SK-N-SH (cell line): ENCODE data around the gene URM1. TPM values are rescaled to one million over a fixed set of nuclear protein-coding genes. Genes with fewer than 3 reads are reported as not detected.

Source experiments
- CTCF ChIA-PET: fragments of 300-600, 350-600 bp; formaldehyde crosslinking; extraction: SDS; loops from one replicate; lab custom pipeline; 2021; lab: Yijun Ruan, JAX
- POLR2A ChIA-PET: fragments of 350-600 bp; sonication (Branson Sonifier 250); formaldehyde crosslinking; extraction: SDS; loops from one replicate; lab custom pipeline; 2020; ENCODE audit warnings: antibody characterized with exemption, inconsistent platforms; lab: Yijun Ruan, JAX
- DNase-seq: peaks from one replicate; pipeline ENCODE4 v3.0.0; 2012
- H2AFZ ChIP-seq: fragments of 200-600 bp; sonication (generic); 2 replicates; pipeline ENCODE4 v1.8.1; 2016; ENCODE audit warnings: antibody characterized with exemption, mild to moderate bottlenecking, low read depth
- H3F3A ChIP-seq: fragments of 200-600 bp; sonication (generic); replicated peaks from 2 replicates; pipeline ENCODE3; 2016; ENCODE audit warnings: antibody characterized with exemption, mild to moderate bottlenecking; ENCODE audit not compliant: insufficient read depth
- H3K27ac ChIP-seq, 2 experiments: fragments of 200-500 bp in 1 of 2; fragments of 200-600 bp in 1 of 2; sonication (Bioruptor generic) in 1 of 2; sonication (generic), shearing (Covaris generic) in 1 of 2; 2 replicates each; pipeline versions ENCODE4 v1.5.1 to v1.6.1; 2014 to 2016; ENCODE audit warnings: low read depth in 2 of 2, inconsistent platforms in 1 of 2, low read length in 1 of 2, mild to moderate bottlenecking in 1 of 2, mixed read lengths in 1 of 2
- H3K27me3 ChIP-seq: fragments of 200-600 bp; sonication (generic), shearing (Covaris generic); 2 replicates; pipeline ENCODE4 v1.6.1; 2016; ENCODE audit warnings: mixed run types; ENCODE audit not compliant: insufficient read depth
- H3K36me3 ChIP-seq, 2 experiments: fragments of 200-500 bp in 1 of 2; fragments of 200-600 bp in 1 of 2; sonication (Bioruptor generic) in 1 of 2; sonication (generic) in 1 of 2; replicated peaks in 1 of 2; 2 replicates each; pipeline versions ENCODE3 to v1.5.1; 2014 to 2016; ENCODE audit warnings: low read length in 1 of 2, mild to moderate bottlenecking in 1 of 2; ENCODE audit not compliant: insufficient read depth in 2 of 2, control insufficient read depth in 1 of 2
- H3K4me1 ChIP-seq, 2 experiments: fragments of 200-500 bp in 1 of 2; fragments of 200-600 bp in 1 of 2; sonication (Bioruptor generic) in 1 of 2; sonication (generic), shearing (Covaris generic) in 1 of 2; 2 replicates each; pipeline versions ENCODE4 v1.5.1 to v1.6.1; 2014 to 2016; ENCODE audit warnings: low read depth in 1 of 2, low read length in 1 of 2, mixed run types in 1 of 2; ENCODE audit not compliant: insufficient read depth in 2 of 2, control insufficient read depth in 1 of 2
- H3K4me2 ChIP-seq: fragments of 200-600 bp; sonication (generic), shearing (Covaris generic); 2 replicates; pipeline ENCODE4 v1.6.1; 2017; ENCODE audit warnings: mixed run types
- H3K4me3 ChIP-seq, 2 experiments: fragments of 200-500 bp in 1 of 2; fragments of 200-600 bp in 1 of 2; sonication (Bioruptor generic) in 1 of 2; sonication (generic), shearing (Covaris generic) in 1 of 2; 2 replicates each; pipeline versions ENCODE4 v1.5.1 to v1.8.1; 2014 to 2016; ENCODE audit warnings: low read depth in 2 of 2, inconsistent platforms in 1 of 2, low read length in 1 of 2, mild to moderate bottlenecking in 1 of 2, mixed read lengths in 1 of 2, moderate library complexity in 1 of 2
- H3K79me2 ChIP-seq: fragments of 200-600 bp; sonication (generic); 2 replicates; pipeline ENCODE4 v1.8.1; 2017; ENCODE audit warnings: mild to moderate bottlenecking; ENCODE audit not compliant: insufficient read depth
- H3K9ac ChIP-seq: fragments of 200-600 bp; sonication (generic); 2 replicates; pipeline ENCODE4 v1.6.1; 2017; ENCODE audit warnings: mixed run types
- H3K9me2 ChIP-seq: fragments of 200-600 bp; sonication (generic); 2 replicates; pipeline ENCODE4 v1.6.1; 2017; ENCODE audit warnings: mixed run types
- H3K9me3 ChIP-seq: fragments of 200-600 bp; sonication (generic); 2 replicates; pipeline ENCODE4 v1.6.1; 2017; ENCODE audit warnings: mixed run types, mild to moderate bottlenecking, moderate library complexity
- H4K20me1 ChIP-seq: fragments of 200-600 bp; sonication (generic); 2 replicates; pipeline ENCODE4 v1.6.1; 2017; ENCODE audit warnings: mild to moderate bottlenecking, mixed run types; ENCODE audit not compliant: insufficient read depth
- CHD2 ChIP-seq: fragments of 150-350 bp; IDR thresholded peaks from 2 replicates; pipeline ENCODE4 v1.6.1; 2018; ENCODE audit warnings: low read length; ENCODE audit not compliant: partially characterized antibody
- ELF1 ChIP-seq: IDR thresholded peaks from 2 replicates; pipeline ENCODE4 v1.4.0; 2012
- EP300 ChIP-seq, 2 experiments: IDR thresholded peaks; 2 replicates each; pipeline versions ENCODE4 v1.4.0 to v1.6.1; 2012; ENCODE audit warnings: borderline replicate concordance in 1 of 2, low read depth in 1 of 2, low read length in 1 of 2
- EZH2phosphoT487 ChIP-seq: fragments of 200-600 bp; sonication (generic); IDR thresholded peaks from 2 replicates; pipeline ENCODE4 v1.6.1; 2017; ENCODE audit warnings: low read depth, mixed run types, mild to moderate bottlenecking, antibody characterized with exemption, moderate library complexity, borderline replicate concordance
- FOSL2 ChIP-seq: IDR thresholded peaks from 2 replicates; pipeline ENCODE4 v1.4.0; 2012; ENCODE audit warnings: low read depth, mild to moderate bottlenecking, moderate library complexity, borderline replicate concordance
- GABPA ChIP-seq: IDR thresholded peaks from 2 replicates; pipeline ENCODE4 v1.4.0; 2012; ENCODE audit warnings: low read depth, mild to moderate bottlenecking
- GATA2 ChIP-seq: sonication (generic); formaldehyde crosslinking; IDR thresholded peaks from 2 replicates; pipeline ENCODE4 v1.5.0; 2020; ENCODE audit warnings: mild to moderate bottlenecking, missing genetic modification reagents
- MEF2A ChIP-seq: IDR thresholded peaks from 2 replicates; pipeline ENCODE4 v1.4.0; 2012; ENCODE audit warnings: low read depth, borderline replicate concordance
- NFIC ChIP-seq: IDR thresholded peaks from 2 replicates; pipeline ENCODE4 v1.4.0; 2012; ENCODE audit warnings: borderline replicate concordance
- NRF1 ChIP-seq: IDR thresholded peaks from 2 replicates; pipeline ENCODE4 v1.6.1; 2012; ENCODE audit warnings: low read depth, mild to moderate bottlenecking, low read length
- POLR2AphosphoS5 ChIP-seq: IDR thresholded peaks from 2 replicates; pipeline ENCODE4 v1.6.1; 2012; ENCODE audit warnings: low read depth, low read length
- RCOR1 ChIP-seq: fragments of 150-350 bp; IDR thresholded peaks from 2 replicates; pipeline ENCODE4 v1.6.1; 2017; ENCODE audit warnings: antibody characterized with exemption, low read length
- RFX5 ChIP-seq: IDR thresholded peaks from 2 replicates; pipeline ENCODE4 v1.6.1; 2012; ENCODE audit warnings: mild to moderate bottlenecking, improper control_type of control experiment, low read length
- RXRA ChIP-seq: IDR thresholded peaks from 2 replicates; pipeline ENCODE4 v1.4.0; 2012; ENCODE audit warnings: low read depth, mild to moderate bottlenecking, borderline replicate concordance
- SMC3 ChIP-seq: IDR thresholded peaks from 2 replicates; pipeline ENCODE4 v1.6.1; 2012; ENCODE audit warnings: low read depth, low read length, improper control_type of control experiment
- TEAD4 ChIP-seq: IDR thresholded peaks from 2 replicates; pipeline ENCODE4 v1.4.0; 2012; ENCODE audit warnings: mild to moderate bottlenecking, borderline replicate concordance; ENCODE audit not compliant: insufficient read depth
- YY1 ChIP-seq: IDR thresholded peaks from 2 replicates; pipeline ENCODE4 v1.4.0; 2012; ENCODE audit warnings: low read depth, mild to moderate bottlenecking
- WGBS: methylation state at CpG from one replicate; pipeline ENCODE4 v1.1.6; 2017; ENCODE audit warnings: low lambda C conversion rate; 5-methylcytosine and 5-hydroxymethylcytosine counted together
- polyA plus RNA-seq, 3 experiments: library from polyadenylated mRNA; depleted of rRNA; stranded (reverse); fragments of >200 nt; gene quantifications; 2 replicates each; pipeline ENCODE4 v1.2.3, GENCODE V29; 2012
- TF ChIP-seq, protein P1 (sequence below): fragments of 150-350 bp; IDR thresholded peaks from 2 replicates; pipeline ENCODE4 v1.6.1; 2016; ENCODE audit warnings: mild to moderate bottlenecking, low read depth, low read length
- TF ChIP-seq, protein P2 (sequence below): IDR thresholded peaks from 2 replicates; pipeline ENCODE4 v1.4.0; 2012; ENCODE audit warnings: low read depth, borderline replicate concordance
- TF ChIP-seq, protein P3 (sequence below): IDR thresholded peaks from 2 replicates; pipeline ENCODE4; 2012
- TF ChIP-seq, protein P4 (sequence below): IDR thresholded peaks from 2 replicates; pipeline ENCODE4 v1.6.1; 2012; ENCODE audit warnings: mild to moderate bottlenecking, low read depth, low read length, moderate library complexity

Gene URM1
- polyA plus RNA-seq, 1 of the 3 experiments (the other 2 are of a cell fraction) = 58.9 TPM

DNA sequence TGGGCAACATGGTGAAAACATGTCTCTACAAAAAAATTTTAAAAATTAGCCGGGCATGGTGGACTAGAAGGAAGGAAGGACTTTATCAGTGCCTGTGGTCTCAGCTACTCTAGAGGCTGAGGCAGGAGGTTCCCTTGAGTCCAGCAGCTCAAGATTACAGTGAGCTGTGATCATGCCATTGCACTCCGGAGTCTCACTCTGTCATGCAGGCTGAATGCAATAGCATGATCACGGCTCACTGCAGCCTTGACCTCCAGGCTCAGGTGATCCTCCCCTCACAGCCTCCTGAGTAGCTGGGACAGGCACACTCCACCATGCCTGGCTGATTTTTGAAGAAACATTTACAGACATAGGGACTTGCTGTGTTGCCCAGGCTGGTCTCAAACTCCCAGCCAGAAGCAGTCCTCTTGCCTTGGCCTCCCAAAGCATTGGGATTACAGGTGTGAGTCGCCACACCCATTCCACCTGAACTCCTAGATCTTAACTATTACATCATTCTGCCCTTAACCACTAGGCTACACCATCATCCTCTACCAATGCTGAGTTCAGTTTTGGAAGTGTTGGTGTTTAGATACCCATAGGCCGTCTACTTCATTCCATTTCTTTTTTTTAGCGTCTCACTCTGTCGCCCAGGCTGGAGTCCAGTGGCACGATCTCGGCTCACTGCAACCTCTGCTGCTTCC lies 2.0 kb upstream of the URM1 start:
- DNase-seq = no peak
- POLR2A ChIA-PET = no interaction called here
- TF ChIP-seq, protein P1, sequence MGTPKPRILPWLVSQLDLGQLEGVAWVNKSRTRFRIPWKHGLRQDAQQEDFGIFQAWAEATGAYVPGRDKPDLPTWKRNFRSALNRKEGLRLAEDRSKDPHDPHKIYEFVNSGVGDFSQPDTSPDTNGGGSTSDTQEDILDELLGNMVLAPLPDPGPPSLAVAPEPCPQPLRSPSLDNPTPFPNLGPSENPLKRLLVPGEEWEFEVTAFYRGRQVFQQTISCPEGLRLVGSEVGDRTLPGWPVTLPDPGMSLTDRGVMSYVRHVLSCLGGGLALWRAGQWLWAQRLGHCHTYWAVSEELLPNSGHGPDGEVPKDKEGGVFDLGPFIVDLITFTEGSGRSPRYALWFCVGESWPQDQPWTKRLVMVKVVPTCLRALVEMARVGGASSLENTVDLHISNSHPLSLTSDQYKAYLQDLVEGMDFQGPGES = no peak
- TF ChIP-seq, protein P2, sequence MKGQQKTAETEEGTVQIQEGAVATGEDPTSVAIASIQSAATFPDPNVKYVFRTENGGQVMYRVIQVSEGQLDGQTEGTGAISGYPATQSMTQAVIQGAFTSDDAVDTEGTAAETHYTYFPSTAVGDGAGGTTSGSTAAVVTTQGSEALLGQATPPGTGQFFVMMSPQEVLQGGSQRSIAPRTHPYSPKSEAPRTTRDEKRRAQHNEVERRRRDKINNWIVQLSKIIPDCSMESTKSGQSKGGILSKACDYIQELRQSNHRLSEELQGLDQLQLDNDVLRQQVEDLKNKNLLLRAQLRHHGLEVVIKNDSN = no peak
- TF ChIP-seq RXRA = no peak
- no peak for TF ChIP-seq POLR2AphosphoS5
- TF ChIP-seq GABPA = no peak
- no peak for TF ChIP-seq RCOR1
- no peak for TF ChIP-seq RFX5
- TF ChIP-seq NFIC = no peak
- no peak for TF ChIP-seq CHD2
- no peak for TF ChIP-seq FOSL2
- TF ChIP-seq, protein P3, sequence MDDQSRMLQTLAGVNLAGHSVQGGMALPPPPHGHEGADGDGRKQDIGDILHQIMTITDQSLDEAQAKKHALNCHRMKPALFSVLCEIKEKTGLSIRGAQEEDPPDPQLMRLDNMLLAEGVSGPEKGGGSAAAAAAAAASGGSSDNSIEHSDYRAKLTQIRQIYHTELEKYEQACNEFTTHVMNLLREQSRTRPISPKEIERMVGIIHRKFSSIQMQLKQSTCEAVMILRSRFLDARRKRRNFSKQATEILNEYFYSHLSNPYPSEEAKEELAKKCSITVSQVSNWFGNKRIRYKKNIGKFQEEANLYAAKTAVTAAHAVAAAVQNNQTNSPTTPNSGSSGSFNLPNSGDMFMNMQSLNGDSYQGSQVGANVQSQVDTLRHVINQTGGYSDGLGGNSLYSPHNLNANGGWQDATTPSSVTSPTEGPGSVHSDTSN = no peak
- no peak for TF ChIP-seq EZH2phosphoT487
- TF ChIP-seq, all 33 proteins: peak for 0

DNA sequence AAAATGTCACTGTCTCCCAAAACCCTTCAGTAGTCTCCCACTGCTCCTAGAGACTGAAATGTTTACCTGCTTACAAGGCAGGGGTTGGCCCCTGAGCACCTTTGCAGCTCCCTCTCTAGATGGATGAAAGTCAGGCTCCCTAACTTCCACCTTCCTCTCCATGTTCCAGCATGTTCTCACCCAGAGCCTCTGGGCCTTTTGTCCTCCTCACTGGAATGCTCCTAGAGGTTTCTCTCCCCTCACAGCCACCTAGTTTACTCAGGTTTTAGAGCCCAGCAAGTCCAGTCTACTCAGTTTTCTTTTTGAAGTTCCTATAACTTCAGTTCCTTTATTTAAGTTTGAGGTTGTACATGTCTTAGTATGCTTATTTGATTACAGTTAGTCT lies 815 bp upstream of the URM1 start:
- Histone ChIP-seq H3K9ac (peak overlapping the region; percentile 92), H3K4me1 (peaks cover 0 to 20% of the 10 kb centered on the region in 2 experiments; a peak in 2 of 4 replicates), H3K9me3 (no peaks in the 10 kb centered on the region), H3K4me2 (peak overlapping the region; percentile 83), H3K79me2 (peaks cover 49% of the 10 kb centered on the region), H3K36me3 (peaks cover 0 to 4% of the 10 kb centered on the region in 2 experiments), H4K20me1 (no peaks in the 10 kb centered on the region), H3K27me3 (no peaks in the 10 kb centered on the region), H3K9me2 (no peaks in the 10 kb centered on the region), H3K4me3 (peak overlapping the region; percentile 78 to 87), H3K27ac (peak overlapping the region; percentile 89 to 91), H3F3A (peaks cover 19% of the 10 kb centered on the region), H2AFZ (peak overlapping the region; percentile 95)
- DNase-seq = no peak
- POLR2A ChIA-PET = interaction anchor here (1.2 to 2.2 kb wide), 5 partner anchors 8 to 50 kb away, joined by 3 to 11 read pairs (median 5); partner anchors contain the start of gene CERCAM
- CTCF ChIA-PET = interaction anchor here (0.9 to 5.9 kb wide), 8 partner anchors 9 to 246 kb away, joined by 3 to 42 read pairs (median 6); partner anchors contain the start of gene CERCAM
- TF ChIP-seq NRF1 (no peak), MEF2A (no peak), TEAD4 (no peak), ELF1 (no peak), EP300 (IDR thresholded peaks at IDR 0.05; ENCODE audit: borderline replicate concordance in 1 of 2, low read depth in 1 of 2, low read length in 1 of 2) (no peak), SMC3 (no peak), FOSL2 (no peak), GATA2 (CRISPR knock-in tag) (no peak), YY1 (no peak)
- TF ChIP-seq, protein P4, sequence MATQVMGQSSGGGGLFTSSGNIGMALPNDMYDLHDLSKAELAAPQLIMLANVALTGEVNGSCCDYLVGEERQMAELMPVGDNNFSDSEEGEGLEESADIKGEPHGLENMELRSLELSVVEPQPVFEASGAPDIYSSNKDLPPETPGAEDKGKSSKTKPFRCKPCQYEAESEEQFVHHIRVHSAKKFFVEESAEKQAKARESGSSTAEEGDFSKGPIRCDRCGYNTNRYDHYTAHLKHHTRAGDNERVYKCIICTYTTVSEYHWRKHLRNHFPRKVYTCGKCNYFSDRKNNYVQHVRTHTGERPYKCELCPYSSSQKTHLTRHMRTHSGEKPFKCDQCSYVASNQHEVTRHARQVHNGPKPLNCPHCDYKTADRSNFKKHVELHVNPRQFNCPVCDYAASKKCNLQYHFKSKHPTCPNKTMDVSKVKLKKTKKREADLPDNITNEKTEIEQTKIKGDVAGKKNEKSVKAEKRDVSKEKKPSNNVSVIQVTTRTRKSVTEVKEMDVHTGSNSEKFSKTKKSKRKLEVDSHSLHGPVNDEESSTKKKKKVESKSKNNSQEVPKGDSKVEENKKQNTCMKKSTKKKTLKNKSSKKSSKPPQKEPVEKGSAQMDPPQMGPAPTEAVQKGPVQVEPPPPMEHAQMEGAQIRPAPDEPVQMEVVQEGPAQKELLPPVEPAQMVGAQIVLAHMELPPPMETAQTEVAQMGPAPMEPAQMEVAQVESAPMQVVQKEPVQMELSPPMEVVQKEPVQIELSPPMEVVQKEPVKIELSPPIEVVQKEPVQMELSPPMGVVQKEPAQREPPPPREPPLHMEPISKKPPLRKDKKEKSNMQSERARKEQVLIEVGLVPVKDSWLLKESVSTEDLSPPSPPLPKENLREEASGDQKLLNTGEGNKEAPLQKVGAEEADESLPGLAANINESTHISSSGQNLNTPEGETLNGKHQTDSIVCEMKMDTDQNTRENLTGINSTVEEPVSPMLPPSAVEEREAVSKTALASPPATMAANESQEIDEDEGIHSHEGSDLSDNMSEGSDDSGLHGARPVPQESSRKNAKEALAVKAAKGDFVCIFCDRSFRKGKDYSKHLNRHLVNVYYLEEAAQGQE = no peak

More for the DNA sequence above, 2.0 kb upstream of the URM1 start:
- Histone ChIP-seq H3K9me3 (no peaks in the 10 kb centered on the region), H3K9ac (no peak overlapping the region), H3K36me3 (peaks cover 0 to 4% of the 10 kb centered on the region in 2 experiments), H3K4me3 (no peak overlapping the region), H2AFZ (no peak overlapping the region), H3K79me2 (peaks cover 39% of the 10 kb centered on the region), H3K27ac (no peak overlapping the region), H3F3A (peaks cover 19% of the 10 kb centered on the region), H3K4me2 (no peak overlapping the region), H3K27me3 (no peaks in the 10 kb centered on the region), H4K20me1 (no peaks in the 10 kb centered on the region), H3K9me2 (no peaks in the 10 kb centered on the region), H3K4me1 (peaks cover 0 to 20% of the 10 kb centered on the region in 2 experiments; a peak in 2 of 4 replicates)
- CTCF ChIA-PET = interaction anchor here (1.6 to 5.9 kb wide), 3 partner anchors 8 to 50 kb away, joined by 7 to 42 read pairs (median 35); partner anchors contain the start of gene CERCAM
- WGBS = 98% methylated on average over 8 of the region's 9 CpGs
